MCF 10A (cell line): ENCODE measurements around the gene SLCO2A1. TPM values are rescaled to one million over a fixed set of nuclear protein-coding genes. Genes with fewer than 3 reads are reported as not detected.

ENCODE experiments used
- BruUV-seq: library from RNA; stranded (reverse); fragments of 400-500 nt; replicated peaks from 2 replicates; lab custom pipeline; 2021; lab: Mats Ljungman, UMichigan
- CTCF ChIA-PET: fragments of 300-600 bp; sonication (Branson Sonifier 250); formaldehyde crosslinking; extraction: SDS; loops from one replicate; lab custom pipeline; 2021; ENCODE audit warnings: antibody characterized with exemption, inconsistent platforms; lab: Yijun Ruan, JAX
- POLR2A ChIA-PET: fragments of 300-600, 350-650 bp; sonication (Branson Sonifier 250); formaldehyde crosslinking; extraction: SDS; loops from one replicate; lab custom pipeline; 2020; ENCODE audit warnings: antibody characterized with exemption, inconsistent platforms; lab: Yijun Ruan, JAX
- DNase-seq: peaks from one replicate; pipeline ENCODE4 v3.0.0-alpha.2; 2018; ENCODE audit not compliant: unreplicated experiment
- H3K27ac Mint-ChIP-seq: one replicate; pipeline ENCODE4 v1.8.0; 2022; ENCODE audit warnings: mild to moderate bottlenecking, low read depth, mixed read lengths; ENCODE audit not compliant: unreplicated experiment
- H3K27me3 Mint-ChIP-seq: one replicate; pipeline ENCODE4 v1.8.0; 2022; ENCODE audit warnings: mixed read lengths; ENCODE audit not compliant: insufficient read depth, unreplicated experiment
- H3K36me3 Mint-ChIP-seq: one replicate; pipeline ENCODE4 v1.8.0; 2022; ENCODE audit warnings: mild to moderate bottlenecking, moderate library complexity, mixed read lengths; ENCODE audit not compliant: insufficient read depth, unreplicated experiment
- H3K4me1 Mint-ChIP-seq: one replicate; pipeline ENCODE4 v1.8.0; 2022; ENCODE audit warnings: mixed read lengths; ENCODE audit not compliant: insufficient read depth, unreplicated experiment
- H3K4me3 Mint-ChIP-seq: one replicate; pipeline ENCODE4 v1.8.0; 2022; ENCODE audit warnings: mild to moderate bottlenecking, moderate library complexity, mixed read lengths; ENCODE audit not compliant: unreplicated experiment
- H3K9me3 Mint-ChIP-seq: one replicate; pipeline ENCODE4 v1.8.0; 2022; ENCODE audit warnings: mixed read lengths; ENCODE audit not compliant: unreplicated experiment
- intact Hi-C: fragments of 100-400 bp; cut with micrococcal nuclease; formaldehyde crosslinking; loops from 2 replicates; pipeline ENCODE4 v1.14.1; 2022
- total RNA-seq: library from RNA; stranded (reverse); gene quantifications from 2 replicates; pipeline ENCODE4 v1.2.3, GENCODE V29; 2022
- TF ChIP-seq, protein P1 (sequence below): fragments of 200-600 bp; IDR thresholded peaks from one replicate; pipeline ENCODE4 v1.8.0; 2022; ENCODE audit warnings: antibody characterized with exemption, mild to moderate bottlenecking; ENCODE audit not compliant: unreplicated experiment

The SLCO2A1 gene
- total RNA-seq, 1 experiment from 2014 or later, result 1.0 TPM

DNA sequence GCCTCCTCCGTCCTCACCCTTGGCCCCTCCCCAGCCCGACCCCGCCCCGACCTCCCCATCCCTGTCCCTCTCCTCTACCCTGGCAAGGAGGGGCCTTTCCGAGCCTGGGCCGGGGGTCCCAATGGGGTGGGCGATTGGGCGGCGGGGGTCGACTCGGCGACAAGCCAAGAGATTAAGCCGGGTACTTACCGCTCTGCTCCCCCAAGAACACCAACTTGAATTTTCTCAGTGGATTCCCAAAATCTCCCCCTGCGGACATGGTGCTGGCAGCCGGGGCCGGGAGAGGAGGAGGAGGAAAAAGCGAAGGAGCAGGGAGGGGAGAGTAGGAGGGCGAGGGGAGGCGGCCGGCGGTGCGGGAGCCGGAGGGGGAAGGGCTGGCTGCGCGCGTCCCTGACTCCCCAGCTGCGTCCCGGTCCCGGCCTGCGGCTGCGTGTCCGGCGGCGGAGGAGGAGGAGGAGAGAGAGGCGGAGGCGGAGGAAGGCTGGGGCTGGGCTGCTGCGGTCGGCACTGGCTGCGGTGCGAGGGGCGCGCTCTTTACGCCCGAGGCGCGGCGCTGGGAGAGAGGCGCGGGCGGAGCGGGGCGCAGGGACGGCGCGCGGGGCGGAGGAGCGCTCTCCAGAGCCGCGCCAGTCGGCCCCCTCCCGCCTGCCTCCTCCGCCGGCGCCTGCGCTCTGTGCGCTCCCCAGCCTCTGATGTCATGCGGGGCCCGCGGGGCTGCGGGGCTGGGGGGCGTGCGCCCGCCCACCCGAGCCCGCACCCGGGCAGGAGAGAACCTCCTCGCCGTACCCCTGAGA lies 134.3 kb downstream of the SLCO2A1 start, which contains the start of gene RAB6B:
TSS of gene RAB6B (minus strand) at position 675 of the 794 bp plus-strand sequence. CDS start at position 259, 416 bp downstream.
- Mint-ChIP-seq H3K4me1 (no peaks in the 10 kb centered on the region), H3K27ac (no peak within 1 kb of the TSS), H3K27me3 (peaks cover 14% of the 10 kb centered on the region), H3K9me3 (no peaks in the 10 kb centered on the region), H3K36me3 (no peaks in the 10 kb centered on the region), H3K4me3 (peak within 1 kb of the TSS; percentile 81)
- peak; percentile 29 for DNase-seq
- CTCF ChIA-PET, result interaction anchor here (0.7 to 1.8 kb wide), 3 partner anchors 10 to 1168 kb away, joined by 3 to 5 read pairs (median 4); no protein-coding TSS in a partner anchor
- intact Hi-C loops, result no loop called here
- POLR2A ChIA-PET, result no interaction called here
- TF ChIP-seq, protein P1, sequence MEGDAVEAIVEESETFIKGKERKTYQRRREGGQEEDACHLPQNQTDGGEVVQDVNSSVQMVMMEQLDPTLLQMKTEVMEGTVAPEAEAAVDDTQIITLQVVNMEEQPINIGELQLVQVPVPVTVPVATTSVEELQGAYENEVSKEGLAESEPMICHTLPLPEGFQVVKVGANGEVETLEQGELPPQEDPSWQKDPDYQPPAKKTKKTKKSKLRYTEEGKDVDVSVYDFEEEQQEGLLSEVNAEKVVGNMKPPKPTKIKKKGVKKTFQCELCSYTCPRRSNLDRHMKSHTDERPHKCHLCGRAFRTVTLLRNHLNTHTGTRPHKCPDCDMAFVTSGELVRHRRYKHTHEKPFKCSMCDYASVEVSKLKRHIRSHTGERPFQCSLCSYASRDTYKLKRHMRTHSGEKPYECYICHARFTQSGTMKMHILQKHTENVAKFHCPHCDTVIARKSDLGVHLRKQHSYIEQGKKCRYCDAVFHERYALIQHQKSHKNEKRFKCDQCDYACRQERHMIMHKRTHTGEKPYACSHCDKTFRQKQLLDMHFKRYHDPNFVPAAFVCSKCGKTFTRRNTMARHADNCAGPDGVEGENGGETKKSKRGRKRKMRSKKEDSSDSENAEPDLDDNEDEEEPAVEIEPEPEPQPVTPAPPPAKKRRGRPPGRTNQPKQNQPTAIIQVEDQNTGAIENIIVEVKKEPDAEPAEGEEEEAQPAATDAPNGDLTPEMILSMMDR, result no peak
- no TSS peak for BruUV-seq

- Mint-ChIP-seq H3K36me3 (no peaks in the 10 kb centered on the region), H3K9me3 (no peaks in the 10 kb centered on the region), H3K27me3 (peaks cover 14% of the 10 kb centered on the region), H3K4me1 (no peaks in the 10 kb centered on the region), H3K4me3 (peak overlapping the region; percentile 81), H3K27ac (no peak overlapping the region)
- intact Hi-C loops, result no loop called here
- POLR2A ChIA-PET, result no interaction called here
- DNase-seq, result no peak
- TF ChIP-seq, protein P1, result no peak
- CTCF ChIA-PET, result interaction anchor here (0.6 to 1.0 kb wide), 6 partner anchors 11 to 1167 kb away, joined by 3 to 4 read pairs (median 3); no protein-coding TSS in a partner anchor
- no TSS peak for BruUV-seq
These were observed 135.1 kb downstream of the SLCO2A1 start for GRCh38 chr3:133894353-133895207.

DNA sequence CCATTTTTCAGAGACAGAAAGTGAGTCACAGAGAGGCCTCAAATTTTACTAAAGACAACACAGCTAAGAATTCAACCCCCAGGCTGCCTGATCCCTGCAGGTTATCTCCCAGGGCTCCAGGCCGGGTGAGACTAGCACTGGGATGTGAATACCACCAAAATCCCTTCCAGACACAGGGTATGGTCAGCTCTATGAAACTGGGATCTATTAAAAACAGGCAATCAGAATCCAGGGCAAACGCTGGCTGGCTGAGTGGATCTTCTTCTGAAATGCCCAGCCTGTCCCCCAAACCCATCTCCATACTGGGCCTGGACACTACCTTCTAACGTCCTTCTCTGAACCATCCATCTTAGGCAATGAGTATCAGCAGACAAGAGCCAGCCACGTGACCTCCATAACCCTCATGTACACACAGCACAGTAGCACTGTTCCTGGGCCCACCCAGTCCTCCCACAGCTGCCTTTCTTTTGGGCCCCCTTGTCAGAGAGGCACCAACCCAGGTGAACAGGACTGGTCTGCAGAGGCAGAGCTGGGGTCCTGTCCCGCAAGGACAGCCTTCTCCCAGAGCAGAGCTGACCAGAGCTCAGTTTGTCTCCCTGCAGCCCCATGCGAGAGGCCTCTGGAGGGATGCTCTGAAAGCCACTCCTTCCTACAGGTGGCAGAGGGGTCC lies 135.9 kb downstream of the SLCO2A1 start:
- Mint-ChIP-seq H3K4me3 (peak overlapping the region; percentile 81), H3K9me3 (no peaks in the 10 kb centered on the region), H3K4me1 (no peaks in the 10 kb centered on the region), H3K36me3 (no peaks in the 10 kb centered on the region), H3K27me3 (peaks cover 14% of the 10 kb centered on the region), H3K27ac (no peak overlapping the region)
- BruUV-seq, result no TSS peak
- TF ChIP-seq, protein P1, result no peak
- CTCF ChIA-PET, result interaction anchor here (0.6 to 1.0 kb wide), 3 partner anchors 36 to 280 kb away, joined by 3 read pairs; no protein-coding TSS in a partner anchor
- POLR2A ChIA-PET, result no interaction called here
- DNase-seq, result no peak
- intact Hi-C loops, result no loop called here
